Activated CD8-positive, alpha-beta T cell treated with anti-CD3 and anti-CD28 coated beads, Interleukin-2, amount 10 ng/mL, durations not matched to agents 7 days and 5 days (primary cell): ENCODE results near the gene PLOD3. TPM values are rescaled to one million over a fixed set of nuclear protein-coding genes. Genes with fewer than 3 reads are reported as not detected.

ENCODE experiments used
- ATAC-seq: fragments of 150-1000 bp; cut with Tn5 transposase; one replicate; pipeline ENCODE4 v1.10.0; 2021; ENCODE audit warnings: moderate library complexity
- CTCF ChIA-PET: fragments of 350-600 bp; sonication (Branson Sonifier 250); formaldehyde crosslinking; loops from one replicate; lab custom pipeline; 2021; ENCODE audit warnings: antibody characterized with exemption; lab: Charles Lee
- POLR2A ChIA-PET: fragments of 350-600 bp; sonication (Branson Sonifier 250); formaldehyde crosslinking; loops from one replicate; lab custom pipeline; 2021; ENCODE audit warnings: antibody characterized with exemption; lab: Charles Lee
- DNase-seq: peaks from one replicate; pipeline ENCODE4 v3.0.0-alpha.2; 2020
- H3K27ac Mint-ChIP-seq: one replicate; pipeline ENCODE4 v1.8.0; 2021; ENCODE audit warnings: mild to moderate bottlenecking, mixed read lengths
- H3K27me3 Mint-ChIP-seq: one replicate; pipeline ENCODE4 v1.8.0; 2021; ENCODE audit warnings: low read depth, mixed read lengths
- H3K36me3 Mint-ChIP-seq: one replicate; pipeline ENCODE4 v1.8.0; 2021; ENCODE audit warnings: low read depth, mixed read lengths
- H3K4me1 Mint-ChIP-seq: one replicate; pipeline ENCODE4 v1.8.0; 2021; ENCODE audit warnings: low read depth, mixed read lengths
- H3K4me3 Mint-ChIP-seq: one replicate; pipeline ENCODE4 v1.8.0; 2021; ENCODE audit warnings: mild to moderate bottlenecking, mixed read lengths
- H3K9me3 Mint-ChIP-seq: one replicate; pipeline ENCODE4 v1.8.0; 2022; ENCODE audit warnings: mixed read lengths; ENCODE audit not compliant: insufficient read depth
- total RNA-seq, 2 experiments: library from RNA; stranded (reverse); gene quantifications; one replicate each; pipeline ENCODE4 v1.2.3, GENCODE V29; 2021

The PLOD3 gene
- total RNA-seq, 2 experiments from 2014 or later, result 51.1 to 58.1 TPM

- no peak for ATAC-seq
- Mint-ChIP-seq H3K27me3 (no peaks in the 10 kb centered on the region), H3K27ac (no peak within 1 kb of the TSS), H3K36me3 (peaks cover 4% of the 10 kb centered on the region), H3K4me3 (no peak within 1 kb of the TSS), H3K9me3 (no peaks in the 10 kb centered on the region), H3K4me1 (peaks cover 5% of the 10 kb centered on the region)
- no peak for DNase-seq
- POLR2A ChIA-PET, result no interaction called here
- CTCF ChIA-PET, result interaction anchor here (1.3 to 3.7 kb wide), 2 partner anchors 7 to 12 kb away, joined by 3 to 19 read pairs; partner anchors contain the start of gene FIS1
Observed at GRCh38 chr7:101237206-101238067, 20.1 kb upstream of the PLOD3 start, which contains the start of gene CLDN15. CLDN15 (minus strand) TSS chr7:101237802; CDS start chr7:101237581, 221 bp downstream.

- POLR2A ChIA-PET, result no interaction called here
- Mint-ChIP-seq H3K9me3 (no peaks in the 10 kb centered on the region), H3K27ac (no peak overlapping the region), H3K4me1 (peaks cover 5% of the 10 kb centered on the region), H3K4me3 (no peak overlapping the region), H3K36me3 (peaks cover 8% of the 10 kb centered on the region), H3K27me3 (no peaks in the 10 kb centered on the region)
- ATAC-seq, result no peak
- no peak for DNase-seq
- CTCF ChIA-PET, result interaction anchor here (3.7 kb wide), 1 partner anchor 8 kb away, joined by 19 read pairs; the partner anchor contains the start of gene FIS1
Observed at GRCh38 chr7:101236292-101236835, 19.0 kb upstream of the PLOD3 start.

- H3K27me3 Mint-ChIP-seq, result no peaks in the 10 kb centered on the region
- no peak overlapping the region for H3K27ac Mint-ChIP-seq
- peaks cover 9% of the 10 kb centered on the region for H3K36me3 Mint-ChIP-seq
- peaks cover 8% of the 10 kb centered on the region for H3K4me1 Mint-ChIP-seq
- no peaks in the 10 kb centered on the region for H3K9me3 Mint-ChIP-seq
- no peak for DNase-seq
- ATAC-seq, result no peak
- ChIA-PET CTCF (interaction anchor here (0.8 to 3.7 kb wide), 2 partner anchors 9 to 47 kb away, joined by 3 to 19 read pairs; partner anchors contain the start of gene FIS1), POLR2A (no interaction called here)
- H3K4me3 Mint-ChIP-seq, result no peak overlapping the region
Observed at GRCh38 chr7:101235522-101235921, 18.1 kb upstream of the PLOD3 start.

- DNase-seq (no peak), ATAC-seq (no peak)
- Mint-ChIP-seq H3K27ac (no peak overlapping the region), H3K27me3 (no peaks in the 10 kb centered on the region), H3K4me3 (no peak overlapping the region), H3K4me1 (peaks cover 10% of the 10 kb centered on the region), H3K9me3 (no peaks in the 10 kb centered on the region), H3K36me3 (peaks cover 11% of the 10 kb centered on the region)
- CTCF ChIA-PET, result interaction anchor here (0.8 to 3.7 kb wide), 2 partner anchors 9 to 47 kb away, joined by 3 to 19 read pairs; partner anchors contain the start of gene FIS1
- POLR2A ChIA-PET, result no interaction called here
Observed at GRCh38 chr7:101235050-101235449, 17.7 kb upstream of the PLOD3 start.

GRCh38 chr7:101234636-101235035, 17.3 kb upstream of the PLOD3 start:
- ATAC-seq (no peak), DNase-seq (no peak)
- Mint-ChIP-seq H3K27ac (no peak overlapping the region), H3K36me3 (peaks cover 11% of the 10 kb centered on the region), H3K27me3 (no peaks in the 10 kb centered on the region), H3K9me3 (no peaks in the 10 kb centered on the region), H3K4me3 (no peak overlapping the region), H3K4me1 (peaks cover 10% of the 10 kb centered on the region)
- ChIA-PET POLR2A (no interaction called here), CTCF (interaction anchor here (0.8 to 3.7 kb wide), 2 partner anchors 9 to 48 kb away, joined by 3 to 19 read pairs; partner anchors contain the start of gene FIS1)

- Mint-ChIP-seq H3K9me3 (no peaks in the 10 kb centered on the region), H3K4me3 (no peak overlapping the region), H3K27ac (no peak overlapping the region), H3K27me3 (no peaks in the 10 kb centered on the region), H3K4me1 (peaks cover 6% of the 10 kb centered on the region), H3K36me3 (peaks cover 13% of the 10 kb centered on the region)
- POLR2A ChIA-PET, result no interaction called here
- no peak for ATAC-seq
- DNase-seq, result no peak
- CTCF ChIA-PET, result interaction anchor here (3.7 kb wide), 1 partner anchor 10 kb away, joined by 19 read pairs; the partner anchor contains the start of gene FIS1
Observed at GRCh38 chr7:101233907-101234547, 16.6 kb upstream of the PLOD3 start.

GRCh38 chr7:101232141-101232850, 14.9 kb upstream of the PLOD3 start:
- H3K27ac Mint-ChIP-seq, result no peak overlapping the region
- H3K4me1 Mint-ChIP-seq, result peaks cover 6% of the 10 kb centered on the region
- ChIA-PET POLR2A (no interaction called here), CTCF (interaction anchor here (0.6 kb wide), 1 partner anchor 15 kb away, joined by 3 read pairs; the partner anchor contains the start of gene PLOD3)
- H3K4me3 Mint-ChIP-seq, result no peak overlapping the region
- H3K36me3 Mint-ChIP-seq, result peaks cover 17% of the 10 kb centered on the region
- H3K27me3 Mint-ChIP-seq, result no peaks in the 10 kb centered on the region
- no peak for ATAC-seq
- no peak for DNase-seq
- H3K9me3 Mint-ChIP-seq, result no peaks in the 10 kb centered on the region

- CTCF ChIA-PET, result no interaction called here
- Mint-ChIP-seq H3K9me3 (no peaks in the 10 kb centered on the region), H3K27ac (no peak overlapping the region), H3K4me1 (peaks cover 6% of the 10 kb centered on the region), H3K4me3 (no peak overlapping the region), H3K36me3 (peaks cover 17% of the 10 kb centered on the region), H3K27me3 (no peaks in the 10 kb centered on the region)
- POLR2A ChIA-PET, result no interaction called here
- no peak for ATAC-seq
- no peak for DNase-seq
Observed at GRCh38 chr7:101231644-101232043, 14.3 kb upstream of the PLOD3 start.

GRCh38 chr7:101226721-101227120, 9.3 kb upstream of the PLOD3 start:
- no peaks in the 10 kb centered on the region for H3K27me3 Mint-ChIP-seq
- ChIA-PET POLR2A (interaction anchor here (0.7 kb wide), 1 partner anchor 8 kb away, joined by 3 read pairs; the partner anchor contains the start of gene ZNHIT1), CTCF (interaction anchor here (1.2 to 1.6 kb wide), 2 partner anchors 9 to 56 kb away, joined by 3 to 5 read pairs; partner anchors contain the start of genes PLOD3 and ZNHIT1)
- peaks cover 12% of the 10 kb centered on the region for H3K4me1 Mint-ChIP-seq
- no peak for DNase-seq
- no peak for ATAC-seq
- peaks cover 42% of the 10 kb centered on the region for H3K36me3 Mint-ChIP-seq
- no peaks in the 10 kb centered on the region for H3K9me3 Mint-ChIP-seq
- no peak overlapping the region for H3K4me3 Mint-ChIP-seq
- no peak overlapping the region for H3K27ac Mint-ChIP-seq

GRCh38 chr7:101225650-101226049, 8.3 kb upstream of the PLOD3 start:
- H3K4me1 Mint-ChIP-seq, result peaks cover 14% of the 10 kb centered on the region
- no peak for ATAC-seq
- H3K36me3 Mint-ChIP-seq, result peaks cover 43% of the 10 kb centered on the region
- no peak overlapping the region for H3K27ac Mint-ChIP-seq
- POLR2A ChIA-PET, result no interaction called here
- H3K27me3 Mint-ChIP-seq, result no peaks in the 10 kb centered on the region
- no peaks in the 10 kb centered on the region for H3K9me3 Mint-ChIP-seq
- H3K4me3 Mint-ChIP-seq, result no peak overlapping the region
- no peak for DNase-seq
- CTCF ChIA-PET, result interaction anchor here (1.5 to 1.6 kb wide), 2 partner anchors 8 to 33 kb away, joined by 3 to 5 read pairs; partner anchors contain the start of genes PLOD3 and ZNHIT1

GRCh38 chr7:101223528-101223927, 6.1 kb upstream of the PLOD3 start:
- ATAC-seq (no peak), DNase-seq (no peak)
- Mint-ChIP-seq H3K4me3 (no peak overlapping the region), H3K27ac (no peak overlapping the region), H3K36me3 (peaks cover 37% of the 10 kb centered on the region), H3K27me3 (no peaks in the 10 kb centered on the region), H3K4me1 (peaks cover 24% of the 10 kb centered on the region), H3K9me3 (no peaks in the 10 kb centered on the region)
- POLR2A ChIA-PET, result no interaction called here
- CTCF ChIA-PET, result no interaction called here
